ENCODE data around the gene PIEZO1. TPM values are rescaled to one million over a fixed set of nuclear protein-coding genes. Genes with fewer than 3 reads are reported as not detected.
A peak's percentile ranks its signal among the peaks of the same experiment; 100 is the strongest.

Gene PIEZO1
- total and polyA plus RNA-seq, 9 of the 15 experiments (the other 6 are each of a cell fraction or from before 2014, with no cell fraction given): 3.6 to 432 (median 131) TPM

DNA sequence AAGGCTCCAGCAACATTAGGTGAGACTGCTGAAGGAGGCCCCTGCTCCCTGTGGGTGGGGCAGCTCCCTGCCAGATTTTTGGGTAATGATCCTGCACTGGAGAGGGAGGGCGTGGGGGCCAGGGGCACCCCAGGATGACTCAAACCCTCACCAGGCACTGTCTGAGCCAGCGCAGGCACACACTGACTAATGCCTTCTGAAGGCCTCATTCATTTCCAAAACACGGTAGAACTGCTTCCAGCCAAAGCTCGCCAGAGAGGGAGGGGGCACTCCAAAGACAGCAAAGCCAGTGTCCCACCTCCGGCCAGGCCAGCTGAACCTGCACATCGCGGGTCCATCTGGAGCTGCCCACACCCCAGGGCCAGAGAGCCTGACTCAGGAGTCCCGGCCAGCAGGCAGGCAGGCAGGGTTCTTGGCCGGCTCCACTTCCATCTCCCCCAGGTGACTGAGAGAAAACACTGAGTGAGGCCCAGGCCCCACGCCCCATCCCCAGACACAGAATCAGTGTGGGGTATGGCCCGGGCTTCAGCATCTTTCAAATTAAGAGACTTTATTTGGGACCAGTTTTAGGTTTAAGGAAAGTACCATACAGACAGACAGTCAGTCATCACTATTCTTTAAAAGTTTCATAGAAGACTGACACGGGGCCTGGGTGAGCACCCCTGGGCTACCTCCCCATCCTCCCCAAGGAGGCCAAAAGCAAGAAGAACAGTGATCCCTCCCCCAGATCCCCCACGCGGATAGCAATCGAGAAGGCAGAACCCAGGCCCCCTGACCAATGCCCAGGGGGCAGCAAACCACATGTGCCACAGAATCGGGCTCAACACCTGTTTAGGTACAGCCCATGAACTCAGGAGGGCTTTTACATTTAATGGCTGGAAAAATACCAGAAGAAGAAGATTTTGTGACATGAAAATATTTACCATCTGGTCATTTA, 2.3 kb downstream of the PIEZO1 start (continued):
- TF ChIP-seq, protein P1, sequence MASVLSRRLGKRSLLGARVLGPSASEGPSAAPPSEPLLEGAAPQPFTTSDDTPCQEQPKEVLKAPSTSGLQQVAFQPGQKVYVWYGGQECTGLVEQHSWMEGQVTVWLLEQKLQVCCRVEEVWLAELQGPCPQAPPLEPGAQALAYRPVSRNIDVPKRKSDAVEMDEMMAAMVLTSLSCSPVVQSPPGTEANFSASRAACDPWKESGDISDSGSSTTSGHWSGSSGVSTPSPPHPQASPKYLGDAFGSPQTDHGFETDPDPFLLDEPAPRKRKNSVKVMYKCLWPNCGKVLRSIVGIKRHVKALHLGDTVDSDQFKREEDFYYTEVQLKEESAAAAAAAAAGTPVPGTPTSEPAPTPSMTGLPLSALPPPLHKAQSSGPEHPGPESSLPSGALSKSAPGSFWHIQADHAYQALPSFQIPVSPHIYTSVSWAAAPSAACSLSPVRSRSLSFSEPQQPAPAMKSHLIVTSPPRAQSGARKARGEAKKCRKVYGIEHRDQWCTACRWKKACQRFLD (CRISPR knock-in tag; IDR thresholded peaks at IDR 0.05): no peak
- TF ChIP-seq, protein P2, sequence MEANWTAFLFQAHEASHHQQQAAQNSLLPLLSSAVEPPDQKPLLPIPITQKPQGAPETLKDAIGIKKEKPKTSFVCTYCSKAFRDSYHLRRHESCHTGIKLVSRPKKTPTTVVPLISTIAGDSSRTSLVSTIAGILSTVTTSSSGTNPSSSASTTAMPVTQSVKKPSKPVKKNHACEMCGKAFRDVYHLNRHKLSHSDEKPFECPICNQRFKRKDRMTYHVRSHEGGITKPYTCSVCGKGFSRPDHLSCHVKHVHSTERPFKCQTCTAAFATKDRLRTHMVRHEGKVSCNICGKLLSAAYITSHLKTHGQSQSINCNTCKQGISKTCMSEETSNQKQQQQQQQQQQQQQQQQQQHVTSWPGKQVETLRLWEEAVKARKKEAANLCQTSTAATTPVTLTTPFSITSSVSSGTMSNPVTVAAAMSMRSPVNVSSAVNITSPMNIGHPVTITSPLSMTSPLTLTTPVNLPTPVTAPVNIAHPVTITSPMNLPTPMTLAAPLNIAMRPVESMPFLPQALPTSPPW (CRISPR knock-in tag; IDR thresholded peaks at IDR 0.05): peak; percentile 58
- TF ChIP-seq, protein P3, sequence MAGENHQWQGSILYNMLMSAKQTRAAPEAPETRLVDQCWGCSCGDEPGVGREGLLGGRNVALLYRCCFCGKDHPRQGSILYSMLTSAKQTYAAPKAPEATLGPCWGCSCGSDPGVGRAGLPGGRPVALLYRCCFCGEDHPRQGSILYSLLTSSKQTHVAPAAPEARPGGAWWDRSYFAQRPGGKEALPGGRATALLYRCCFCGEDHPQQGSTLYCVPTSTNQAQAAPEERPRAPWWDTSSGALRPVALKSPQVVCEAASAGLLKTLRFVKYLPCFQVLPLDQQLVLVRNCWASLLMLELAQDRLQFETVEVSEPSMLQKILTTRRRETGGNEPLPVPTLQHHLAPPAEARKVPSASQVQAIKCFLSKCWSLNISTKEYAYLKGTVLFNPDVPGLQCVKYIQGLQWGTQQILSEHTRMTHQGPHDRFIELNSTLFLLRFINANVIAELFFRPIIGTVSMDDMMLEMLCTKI (IDR thresholded peaks at IDR 0.05; ENCODE audit: partially characterized antibody): no peak
- TF ChIP-seq BCOR (IDR thresholded peaks at IDR 0.05) (no peak), ZKSCAN8 (CRISPR knock-in tag; IDR thresholded peaks at IDR 0.05) (no peak), KDM5B (IDR thresholded peaks at IDR 0.05; ENCODE audit: insufficient replicate concordance, low read depth, low read length) (peak; percentile 14), SP1 (CRISPR knock-in tag; IDR thresholded peaks at IDR 0.05) (no peak), SMARCB1 (IDR thresholded peaks at IDR 0.05; ENCODE audit: insufficient read length, low read depth) (no peak), KDM4B (IDR thresholded peaks at IDR 0.05; ENCODE audit: borderline replicate concordance in 2 of 2, low read depth in 1 of 2) (no peak), MCM5 (IDR thresholded peaks at IDR 0.05; ENCODE audit: low read depth) (no peak)
- TF ChIP-seq, protein P4, sequence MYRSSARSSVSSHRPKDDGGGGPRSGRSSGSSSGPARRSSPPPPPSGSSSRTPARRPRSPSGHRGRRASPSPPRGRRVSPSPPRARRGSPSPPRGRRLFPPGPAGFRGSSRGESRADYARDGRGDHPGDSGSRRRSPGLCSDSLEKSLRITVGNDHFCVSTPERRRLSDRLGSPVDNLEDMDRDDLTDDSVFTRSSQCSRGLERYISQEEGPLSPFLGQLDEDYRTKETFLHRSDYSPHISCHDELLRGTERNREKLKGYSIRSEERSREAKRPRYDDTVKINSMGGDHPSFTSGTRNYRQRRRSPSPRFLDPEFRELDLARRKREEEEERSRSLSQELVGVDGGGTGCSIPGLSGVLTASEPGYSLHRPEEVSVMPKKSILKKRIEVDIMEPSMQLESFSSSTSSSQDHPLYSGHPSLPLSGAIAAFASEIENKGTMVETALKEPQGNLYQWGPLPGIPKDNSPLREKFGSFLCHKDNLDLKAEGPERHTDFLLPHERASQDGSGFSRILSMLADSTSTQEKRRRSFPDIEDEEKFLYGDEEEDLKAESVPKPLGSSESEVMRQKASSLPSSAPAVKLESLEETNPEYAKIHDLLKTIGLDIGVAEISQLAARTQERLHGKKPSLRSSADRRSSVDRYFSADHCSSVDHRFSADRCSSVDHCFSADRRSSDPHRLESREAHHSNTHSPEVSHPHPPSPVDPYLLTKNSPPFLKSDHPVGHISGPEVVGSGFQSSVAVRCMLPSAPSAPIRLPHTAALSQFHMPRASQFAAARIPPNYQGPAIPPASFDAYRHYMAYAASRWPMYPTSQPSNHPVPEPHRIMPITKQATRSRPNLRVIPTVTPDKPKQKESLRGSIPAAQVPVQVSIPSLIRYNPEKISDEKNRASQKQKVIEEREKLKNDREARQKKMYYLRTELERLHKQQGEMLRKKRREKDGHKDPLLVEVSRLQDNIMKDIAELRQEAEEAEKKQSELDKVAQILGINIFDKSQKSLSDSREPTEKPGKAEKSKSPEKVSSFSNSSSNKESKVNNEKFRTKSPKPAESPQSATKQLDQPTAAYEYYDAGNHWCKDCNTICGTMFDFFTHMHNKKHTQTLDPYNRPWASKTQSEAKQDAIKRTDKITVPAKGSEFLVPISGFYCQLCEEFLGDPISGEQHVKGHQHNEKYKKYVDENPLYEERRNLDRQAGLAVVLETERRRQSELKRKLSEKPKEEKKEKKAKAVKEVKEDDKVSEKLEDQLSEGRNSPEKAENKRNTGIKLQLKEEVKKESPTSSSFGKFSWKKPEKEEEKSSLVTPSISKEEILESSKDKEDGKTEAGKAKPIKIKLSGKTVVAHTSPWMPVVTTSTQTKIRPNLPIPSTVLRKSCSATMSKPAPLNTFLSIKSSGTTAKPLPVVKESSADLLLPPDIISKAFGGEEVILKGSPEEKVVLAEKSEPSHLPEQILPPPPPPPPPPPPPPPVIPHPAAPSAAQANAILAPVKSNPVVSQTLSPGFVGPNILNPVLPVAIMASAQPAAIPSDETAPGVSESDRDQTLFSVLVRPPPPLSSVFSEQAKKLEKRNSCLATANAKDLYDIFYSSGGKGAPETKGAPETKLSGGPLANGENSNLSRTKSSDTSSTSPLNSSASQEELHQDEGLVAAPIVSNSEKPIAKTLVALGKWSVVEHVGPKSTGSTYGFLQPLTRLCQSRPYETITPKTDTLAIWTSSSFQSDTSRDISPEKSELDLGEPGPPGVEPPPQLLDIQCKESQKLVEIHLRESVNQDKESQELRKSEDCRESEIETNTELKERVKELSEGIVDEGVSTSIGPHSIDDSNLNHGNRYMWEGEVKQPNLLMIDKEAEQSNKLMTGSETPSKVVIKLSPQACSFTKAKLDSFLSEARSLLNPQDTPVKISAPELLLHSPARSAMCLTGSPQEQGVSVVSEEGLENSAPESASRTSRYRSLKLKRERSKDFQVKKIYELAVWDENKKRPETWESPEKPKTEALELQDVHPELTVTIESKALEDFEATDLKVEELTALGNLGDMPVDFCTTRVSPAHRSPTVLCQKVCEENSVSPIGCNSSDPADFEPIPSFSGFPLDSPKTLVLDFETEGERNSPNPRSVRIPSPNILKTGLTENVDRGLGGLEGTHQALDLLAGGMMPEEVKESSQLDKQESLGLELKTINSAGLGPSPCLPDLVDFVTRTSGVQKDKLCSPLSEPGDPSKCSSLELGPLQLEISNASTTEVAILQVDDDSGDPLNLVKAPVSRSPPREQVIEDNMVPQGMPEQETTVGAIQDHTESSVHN (IDR thresholded peaks at IDR 0.05; ENCODE audit: borderline replicate concordance in 1 of 2, low read depth in 1 of 2): no peak
